ENCODE measurements around the gene MAP3K20.

The MAP3K20 gene

GRCh38 chr2:173137610-173138009 is 62.0 kb downstream of the MAP3K20 start:
- H3K4me3 Mint-ChIP-seq, result no peak overlapping the region
- H3K27me3 Mint-ChIP-seq (ENCODE audit: low read depth, poor library complexity), result no peaks in the 10 kb centered on the region
- no peak overlapping the region for H3K27ac Mint-ChIP-seq
- peaks cover 19% of the 10 kb centered on the region for H3K4me1 Mint-ChIP-seq
- DNase-seq, result no peak
- peaks cover 37% of the 10 kb centered on the region for H3K36me3 Mint-ChIP-seq (ENCODE audit: low read depth)
- TF ChIP-seq CTCF (IDR thresholded peaks at IDR 0.05), result no peak
- H3K9me3 Mint-ChIP-seq, result peaks cover 24% of the 10 kb centered on the region

GRCh38 chr2:173138962-173139361 is 63.3 kb downstream of the MAP3K20 start:
- DNase-seq, result no peak
- Mint-ChIP-seq H3K4me3 (no peak overlapping the region), H3K36me3 (ENCODE audit: low read depth) (peaks cover 45% of the 10 kb centered on the region), H3K27me3 (ENCODE audit: low read depth, poor library complexity) (no peaks in the 10 kb centered on the region), H3K9me3 (peaks cover 38% of the 10 kb centered on the region), H3K27ac (no peak overlapping the region), H3K4me1 (peaks cover 18% of the 10 kb centered on the region)
- no peak for TF ChIP-seq CTCF (IDR thresholded peaks at IDR 0.05)

- H3K27me3 Mint-ChIP-seq (ENCODE audit: low read depth, poor library complexity), result no peaks in the 10 kb centered on the region
- no peak overlapping the region for H3K4me3 Mint-ChIP-seq
- peaks cover 50% of the 10 kb centered on the region for H3K36me3 Mint-ChIP-seq (ENCODE audit: low read depth)
- TF ChIP-seq CTCF (IDR thresholded peaks at IDR 0.05), result no peak
- no peak for DNase-seq
- H3K27ac Mint-ChIP-seq, result no peak overlapping the region
- H3K9me3 Mint-ChIP-seq, result peaks cover 38% of the 10 kb centered on the region
- H3K4me1 Mint-ChIP-seq, result peaks cover 4% of the 10 kb centered on the region
Measured at GRCh38 chr2:173141666-173142065, 66.0 kb downstream of the MAP3K20 start.

- H3K27ac Mint-ChIP-seq, result no peak overlapping the region
- no peaks in the 10 kb centered on the region for H3K27me3 Mint-ChIP-seq (ENCODE audit: low read depth, poor library complexity)
- TF ChIP-seq CTCF (IDR thresholded peaks at IDR 0.05), result no peak
- peaks cover 34% of the 10 kb centered on the region for H3K9me3 Mint-ChIP-seq
- no peaks in the 10 kb centered on the region for H3K4me1 Mint-ChIP-seq
- no peak for DNase-seq
- H3K36me3 Mint-ChIP-seq (ENCODE audit: low read depth), result peaks cover 38% of the 10 kb centered on the region
- no peak overlapping the region for H3K4me3 Mint-ChIP-seq
Measured at GRCh38 chr2:173145454-173145853, 69.8 kb downstream of the MAP3K20 start.

GRCh38 chr2:173146590-173146989 is 70.9 kb downstream of the MAP3K20 start:
- Mint-ChIP-seq H3K36me3 (ENCODE audit: low read depth) (peaks cover 26% of the 10 kb centered on the region), H3K27ac (no peak overlapping the region)

More at GRCh38 chr2:173146590-173146989, 70.9 kb downstream of the MAP3K20 start:
- no peak for TF ChIP-seq CTCF (IDR thresholded peaks at IDR 0.05)
- DNase-seq, result no peak
- H3K27me3 Mint-ChIP-seq (ENCODE audit: low read depth, poor library complexity), result no peaks in the 10 kb centered on the region
- no peaks in the 10 kb centered on the region for H3K4me1 Mint-ChIP-seq
- no peak overlapping the region for H3K4me3 Mint-ChIP-seq
- peaks cover 24% of the 10 kb centered on the region for H3K9me3 Mint-ChIP-seq
